SK-N-SH (cell line): ENCODE measurements around the gene CDK10. TPM values are rescaled to one million over a fixed set of nuclear protein-coding genes. Genes with fewer than 3 reads are reported as not detected.

Experiments
- CTCF ChIA-PET: fragments of 300-600, 350-600 bp; formaldehyde crosslinking; extraction: SDS; loops from one replicate; lab custom pipeline; 2021; lab: Yijun Ruan, JAX
- POLR2A ChIA-PET: fragments of 350-600 bp; sonication (Branson Sonifier 250); formaldehyde crosslinking; extraction: SDS; loops from one replicate; lab custom pipeline; 2020; ENCODE audit warnings: antibody characterized with exemption, inconsistent platforms; lab: Yijun Ruan, JAX
- DNase-seq: peaks from one replicate; pipeline ENCODE4 v3.0.0; 2012
- H2AFZ ChIP-seq: fragments of 200-600 bp; sonication (generic); 2 replicates; pipeline ENCODE4 v1.8.1; 2016; ENCODE audit warnings: antibody characterized with exemption, mild to moderate bottlenecking, low read depth
- H3F3A ChIP-seq: fragments of 200-600 bp; sonication (generic); replicated peaks from 2 replicates; pipeline ENCODE3; 2016; ENCODE audit warnings: antibody characterized with exemption, mild to moderate bottlenecking; ENCODE audit not compliant: insufficient read depth
- H3K27ac ChIP-seq, 2 experiments: fragments of 200-500 bp in 1 of 2; fragments of 200-600 bp in 1 of 2; sonication (Bioruptor generic) in 1 of 2; sonication (generic), shearing (Covaris generic) in 1 of 2; 2 replicates each; pipeline versions ENCODE4 v1.5.1 to v1.6.1; 2014 to 2016; ENCODE audit warnings: low read depth in 2 of 2, inconsistent platforms in 1 of 2, low read length in 1 of 2, mild to moderate bottlenecking in 1 of 2, mixed read lengths in 1 of 2
- H3K27me3 ChIP-seq: fragments of 200-600 bp; sonication (generic), shearing (Covaris generic); 2 replicates; pipeline ENCODE4 v1.6.1; 2016; ENCODE audit warnings: mixed run types; ENCODE audit not compliant: insufficient read depth
- H3K36me3 ChIP-seq, 2 experiments: fragments of 200-500 bp in 1 of 2; fragments of 200-600 bp in 1 of 2; sonication (Bioruptor generic) in 1 of 2; sonication (generic) in 1 of 2; replicated peaks in 1 of 2; 2 replicates each; pipeline versions ENCODE3 to v1.5.1; 2014 to 2016; ENCODE audit warnings: low read length in 1 of 2, mild to moderate bottlenecking in 1 of 2; ENCODE audit not compliant: insufficient read depth in 2 of 2, control insufficient read depth in 1 of 2
- H3K4me1 ChIP-seq, 2 experiments: fragments of 200-500 bp in 1 of 2; fragments of 200-600 bp in 1 of 2; sonication (Bioruptor generic) in 1 of 2; sonication (generic), shearing (Covaris generic) in 1 of 2; 2 replicates each; pipeline versions ENCODE4 v1.5.1 to v1.6.1; 2014 to 2016; ENCODE audit warnings: low read depth in 1 of 2, low read length in 1 of 2, mixed run types in 1 of 2; ENCODE audit not compliant: insufficient read depth in 2 of 2, control insufficient read depth in 1 of 2
- H3K4me2 ChIP-seq: fragments of 200-600 bp; sonication (generic), shearing (Covaris generic); 2 replicates; pipeline ENCODE4 v1.6.1; 2017; ENCODE audit warnings: mixed run types
- H3K4me3 ChIP-seq, 2 experiments: fragments of 200-500 bp in 1 of 2; fragments of 200-600 bp in 1 of 2; sonication (Bioruptor generic) in 1 of 2; sonication (generic), shearing (Covaris generic) in 1 of 2; 2 replicates each; pipeline versions ENCODE4 v1.5.1 to v1.8.1; 2014 to 2016; ENCODE audit warnings: low read depth in 2 of 2, inconsistent platforms in 1 of 2, low read length in 1 of 2, mild to moderate bottlenecking in 1 of 2, mixed read lengths in 1 of 2, moderate library complexity in 1 of 2
- H3K79me2 ChIP-seq: fragments of 200-600 bp; sonication (generic); 2 replicates; pipeline ENCODE4 v1.8.1; 2017; ENCODE audit warnings: mild to moderate bottlenecking; ENCODE audit not compliant: insufficient read depth
- H3K9ac ChIP-seq: fragments of 200-600 bp; sonication (generic); 2 replicates; pipeline ENCODE4 v1.6.1; 2017; ENCODE audit warnings: mixed run types
- H3K9me2 ChIP-seq: fragments of 200-600 bp; sonication (generic); 2 replicates; pipeline ENCODE4 v1.6.1; 2017; ENCODE audit warnings: mixed run types
- H3K9me3 ChIP-seq: fragments of 200-600 bp; sonication (generic); 2 replicates; pipeline ENCODE4 v1.6.1; 2017; ENCODE audit warnings: mixed run types, mild to moderate bottlenecking, moderate library complexity
- H4K20me1 ChIP-seq: fragments of 200-600 bp; sonication (generic); 2 replicates; pipeline ENCODE4 v1.6.1; 2017; ENCODE audit warnings: mild to moderate bottlenecking, mixed run types; ENCODE audit not compliant: insufficient read depth
- CHD2 ChIP-seq: fragments of 150-350 bp; IDR thresholded peaks from 2 replicates; pipeline ENCODE4 v1.6.1; 2018; ENCODE audit warnings: low read length; ENCODE audit not compliant: partially characterized antibody
- CTCF ChIP-seq: fragments of 200-600 bp; sonication (generic); IDR thresholded peaks from 2 replicates; pipeline ENCODE4 v1.6.1; 2017; ENCODE audit warnings: antibody characterized with exemption, mild to moderate bottlenecking, moderate library complexity
- ELF1 ChIP-seq: IDR thresholded peaks from 2 replicates; pipeline ENCODE4 v1.4.0; 2012
- EZH2phosphoT487 ChIP-seq: fragments of 200-600 bp; sonication (generic); IDR thresholded peaks from 2 replicates; pipeline ENCODE4 v1.6.1; 2017; ENCODE audit warnings: low read depth, mixed run types, mild to moderate bottlenecking, antibody characterized with exemption, moderate library complexity, borderline replicate concordance
- GABPA ChIP-seq: IDR thresholded peaks from 2 replicates; pipeline ENCODE4 v1.4.0; 2012; ENCODE audit warnings: low read depth, mild to moderate bottlenecking
- GATA2 ChIP-seq: sonication (generic); formaldehyde crosslinking; IDR thresholded peaks from 2 replicates; pipeline ENCODE4 v1.5.0; 2020; ENCODE audit warnings: mild to moderate bottlenecking, missing genetic modification reagents
- JUND ChIP-seq: IDR thresholded peaks from 2 replicates; pipeline ENCODE4 v1.4.0; 2012
- NFIC ChIP-seq: IDR thresholded peaks from 2 replicates; pipeline ENCODE4 v1.4.0; 2012; ENCODE audit warnings: borderline replicate concordance
- NRF1 ChIP-seq: IDR thresholded peaks from 2 replicates; pipeline ENCODE4 v1.6.1; 2012; ENCODE audit warnings: low read depth, mild to moderate bottlenecking, low read length
- POLR2AphosphoS5 ChIP-seq: IDR thresholded peaks from 2 replicates; pipeline ENCODE4 v1.6.1; 2012; ENCODE audit warnings: low read depth, low read length
- RAD21 ChIP-seq: IDR thresholded peaks from 2 replicates; pipeline ENCODE4 v1.6.1; 2012; ENCODE audit warnings: mild to moderate bottlenecking, low read length
- RCOR1 ChIP-seq: fragments of 150-350 bp; IDR thresholded peaks from 2 replicates; pipeline ENCODE4 v1.6.1; 2017; ENCODE audit warnings: antibody characterized with exemption, low read length
- SIN3A ChIP-seq: IDR thresholded peaks from 2 replicates; pipeline ENCODE4 v1.6.1; 2012; ENCODE audit warnings: low read depth, mild to moderate bottlenecking, low read length, moderate library complexity, borderline replicate concordance
- USF2 ChIP-seq: fragments of 150-350 bp; IDR thresholded peaks from 2 replicates; pipeline ENCODE4 v1.6.1; 2017; ENCODE audit warnings: antibody characterized with exemption, low read length, low read depth, borderline replicate concordance
- ZBTB33 ChIP-seq: IDR thresholded peaks from 2 replicates; pipeline ENCODE4 v1.4.0; 2012; ENCODE audit warnings: low read depth, borderline replicate concordance
- WGBS: methylation state at CpG from one replicate; pipeline ENCODE4 v1.1.6; 2017; ENCODE audit warnings: low lambda C conversion rate; 5-methylcytosine and 5-hydroxymethylcytosine counted together
- polyA plus RNA-seq, 3 experiments: library from polyadenylated mRNA; depleted of rRNA; stranded (reverse); fragments of >200 nt; gene quantifications; 2 replicates each; pipeline ENCODE4 v1.2.3, GENCODE V29; 2012

CDK10 gene
- polyA plus RNA-seq, 1 of the 3 experiments (the other 2 are of a cell fraction), result 84.7 TPM

- no peaks in the 10 kb centered on the region for H3K9me2 ChIP-seq
- ChIA-PET CTCF (interaction anchor here (0.8 to 2.5 kb wide), 5 partner anchors 9 to 103 kb away, joined by 3 to 8 read pairs (median 4); partner anchors contain the start of genes CHMP1A and SPATA33), POLR2A (interaction anchor here (0.6 to 1.4 kb wide), 3 partner anchors 10 to 151 kb away, joined by 3 to 4 read pairs (median 3); partner anchors contain the start of genes CDK10 and CHMP1A)
- no peak overlapping the region for H3K9ac ChIP-seq
- no peak overlapping the region for H2AFZ ChIP-seq
- H3K27ac ChIP-seq, result no peak overlapping the region
- no peaks in the 10 kb centered on the region for H4K20me1 ChIP-seq
- H3K4me1 ChIP-seq, result no peaks in the 10 kb centered on the region
- H3K4me3 ChIP-seq, result no peak overlapping the region
- no peaks in the 10 kb centered on the region for H3K9me3 ChIP-seq
- H3K36me3 ChIP-seq, result peaks cover 0 to 10% of the 10 kb centered on the region in 2 experiments
- TF ChIP-seq POLR2AphosphoS5 (no peak), RCOR1 (no peak), ELF1 (no peak), USF2 (no peak), RAD21 (no peak), GABPA (no peak), NFIC (no peak), JUND (no peak), EZH2phosphoT487 (no peak), NRF1 (no peak), CHD2 (no peak), SIN3A (no peak), GATA2 (CRISPR knock-in tag) (no peak), ZBTB33 (no peak), CTCF (no peak)
- TF ChIP-seq, all 33 proteins: peak for 0
- H3K4me2 ChIP-seq, result no peak overlapping the region
- DNase-seq, result no peak
- peaks cover 4% of the 10 kb centered on the region for H3F3A ChIP-seq
- no peaks in the 10 kb centered on the region for H3K27me3 ChIP-seq
- H3K79me2 ChIP-seq, result no peaks in the 10 kb centered on the region
- WGBS, result 79% methylated on average over 5 of the region's 9 CpGs
Measured at GRCh38 chr16:89667633-89668032, 18.9 kb upstream of the CDK10 start.
